Hepatocyte (in vitro differentiated cells): ENCODE data around the gene KLHL3.

ENCODE experiments used
- EZH2 ChIP-seq: fragments of 200-600 bp; sonication (generic); IDR thresholded peaks from 2 replicates; pipeline ENCODE4 v1.6.1; 2016; ENCODE audit warnings: antibody characterized with exemption, mild to moderate bottlenecking, borderline replicate concordance
- EZH2phosphoT487 ChIP-seq: fragments of 200-600 bp; sonication (generic); IDR thresholded peaks from one replicate; pipeline ENCODE4 v1.6.1; 2018; ENCODE audit warnings: antibody characterized with exemption, mild to moderate bottlenecking, low read depth, moderate library complexity; ENCODE audit not compliant: unreplicated experiment, severe bottlenecking
- TF ChIP-seq, protein P1 (sequence below): fragments of 200-600 bp; sonication (generic); IDR thresholded peaks from 2 replicates; pipeline ENCODE4 v1.5.1; 2016; ENCODE audit warnings: antibody characterized with exemption, mild to moderate bottlenecking; ENCODE audit not compliant: poor library complexity

- TF ChIP-seq, protein P1, sequence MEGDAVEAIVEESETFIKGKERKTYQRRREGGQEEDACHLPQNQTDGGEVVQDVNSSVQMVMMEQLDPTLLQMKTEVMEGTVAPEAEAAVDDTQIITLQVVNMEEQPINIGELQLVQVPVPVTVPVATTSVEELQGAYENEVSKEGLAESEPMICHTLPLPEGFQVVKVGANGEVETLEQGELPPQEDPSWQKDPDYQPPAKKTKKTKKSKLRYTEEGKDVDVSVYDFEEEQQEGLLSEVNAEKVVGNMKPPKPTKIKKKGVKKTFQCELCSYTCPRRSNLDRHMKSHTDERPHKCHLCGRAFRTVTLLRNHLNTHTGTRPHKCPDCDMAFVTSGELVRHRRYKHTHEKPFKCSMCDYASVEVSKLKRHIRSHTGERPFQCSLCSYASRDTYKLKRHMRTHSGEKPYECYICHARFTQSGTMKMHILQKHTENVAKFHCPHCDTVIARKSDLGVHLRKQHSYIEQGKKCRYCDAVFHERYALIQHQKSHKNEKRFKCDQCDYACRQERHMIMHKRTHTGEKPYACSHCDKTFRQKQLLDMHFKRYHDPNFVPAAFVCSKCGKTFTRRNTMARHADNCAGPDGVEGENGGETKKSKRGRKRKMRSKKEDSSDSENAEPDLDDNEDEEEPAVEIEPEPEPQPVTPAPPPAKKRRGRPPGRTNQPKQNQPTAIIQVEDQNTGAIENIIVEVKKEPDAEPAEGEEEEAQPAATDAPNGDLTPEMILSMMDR: no peak
- TF ChIP-seq EZH2phosphoT487 (no peak), EZH2 (no peak)
Observed at GRCh38 chr5:137738947-137739346, 3.1 kb upstream of the KLHL3 start.
